GM18861 (cell line): Measurements from ENCODE around the gene PRICKLE2.
A peak's percentile ranks its signal among the peaks of the same experiment; 100 is the strongest.

Experiments used
- ATAC-seq: cut with Tn5 transposase; IDR thresholded peaks from one replicate; pipeline ENCODE4 v1.9.1; 2021; ENCODE audit not compliant: unreplicated experiment

The PRICKLE2 gene

DNA sequence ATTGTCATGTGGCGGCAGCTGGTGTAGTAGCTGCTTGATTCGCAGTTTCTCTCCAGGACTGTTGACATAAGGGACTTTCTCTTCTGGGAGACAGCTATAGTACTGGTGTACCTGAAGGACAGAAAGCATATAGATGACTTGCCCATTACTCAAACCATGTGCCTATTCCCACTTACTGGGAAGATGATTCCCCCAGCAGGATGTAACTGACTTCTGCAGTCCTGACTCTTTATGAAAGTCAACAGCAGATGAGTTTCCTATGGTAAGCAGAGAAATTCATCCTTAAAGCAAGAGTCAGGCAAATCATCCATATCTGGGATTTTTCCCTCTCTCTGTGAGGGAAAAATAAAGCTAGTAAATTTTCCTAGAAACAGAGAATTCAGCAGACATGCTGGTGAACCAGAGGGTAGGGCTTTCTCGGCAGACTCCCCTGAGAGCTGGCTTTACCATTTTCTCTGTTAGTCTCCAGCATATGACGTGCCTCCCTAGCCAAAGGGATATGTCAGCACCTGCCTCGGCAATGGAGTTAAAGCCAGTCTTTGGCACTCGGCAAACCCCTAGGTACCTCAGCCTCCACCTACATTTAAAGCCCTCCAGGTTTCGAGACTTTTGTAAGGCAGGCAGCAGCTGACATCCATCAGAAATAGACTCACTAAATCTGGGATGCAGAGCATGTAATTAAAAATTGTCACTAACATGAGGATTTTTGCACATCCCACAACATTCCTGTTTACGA, 62.1 kb downstream of the PRICKLE2 start:
- ATAC-seq: peak; percentile 12

- no peak for ATAC-seq
Observed at GRCh38 chr3:64161481-64161952, 63.7 kb downstream of the PRICKLE2 start.

- no peak for ATAC-seq
Observed at GRCh38 chr3:64160000-64160695, 65.1 kb downstream of the PRICKLE2 start.

DNA sequence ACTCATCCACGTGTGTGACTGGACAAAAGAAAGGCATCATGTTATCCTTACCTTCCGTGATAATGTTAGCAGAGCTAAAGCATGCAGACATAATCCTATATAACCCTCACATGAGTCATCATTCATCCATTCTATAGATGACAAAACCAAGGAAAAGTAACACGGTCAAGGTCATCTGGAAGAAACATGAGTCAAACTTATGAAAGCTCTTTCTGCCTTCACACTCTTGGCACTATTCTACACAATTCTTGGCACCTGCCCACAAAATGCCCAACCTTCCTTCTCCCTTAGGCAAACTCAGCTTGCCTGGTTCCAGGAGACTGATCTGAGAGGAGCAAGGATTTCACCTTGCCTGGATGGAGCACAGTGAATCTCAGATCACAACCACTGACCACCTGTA, 66.9 kb downstream of the PRICKLE2 start:
- no peak for ATAC-seq

DNA sequence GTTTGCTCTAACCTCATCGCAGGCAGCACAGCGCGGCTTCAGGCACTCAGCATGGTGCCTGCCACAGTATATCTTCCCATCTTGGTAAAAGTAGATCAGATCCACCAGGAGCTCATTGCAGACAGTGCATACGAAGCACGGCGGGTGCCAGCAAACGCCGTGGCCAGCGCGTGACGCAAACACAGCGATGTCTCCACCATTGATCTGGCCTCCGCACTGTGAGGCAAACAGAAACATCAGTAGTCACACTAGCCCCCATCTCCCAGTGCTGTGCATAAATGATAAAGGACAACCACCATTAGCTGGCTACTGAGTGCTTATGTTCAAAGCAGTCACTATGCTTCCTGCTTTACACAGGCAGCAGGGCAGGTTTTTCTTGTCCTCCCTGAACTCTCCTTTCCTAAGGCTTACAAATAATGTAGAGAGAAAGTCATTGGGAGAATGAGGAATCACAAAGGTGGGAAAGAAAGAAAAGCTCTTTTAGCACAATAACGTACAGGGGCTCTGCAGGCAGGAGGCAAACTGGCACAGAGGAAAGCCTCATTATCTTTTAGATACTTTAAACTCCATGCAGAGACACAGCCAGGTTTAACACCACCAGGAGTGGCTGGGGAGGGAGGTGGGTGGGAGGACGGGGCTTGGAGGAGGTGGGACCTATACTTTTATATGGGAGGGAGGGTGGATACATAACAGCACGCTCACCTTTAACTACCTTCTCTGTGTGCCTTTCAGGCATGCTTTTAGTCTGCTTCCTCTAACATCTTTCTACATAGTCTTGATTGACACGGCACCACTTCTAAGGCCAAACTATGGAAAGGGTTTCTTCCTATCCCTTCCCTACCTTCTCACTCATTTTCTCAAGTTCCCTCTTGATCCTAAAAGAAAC, 67.9 kb downstream of the PRICKLE2 start:
- ATAC-seq: no peak

GRCh38 chr3:64155328-64155727, 69.9 kb downstream of the PRICKLE2 start:
- ATAC-seq: no peak

GRCh38 chr3:64152676-64153466, 72.4 kb downstream of the PRICKLE2 start:
- ATAC-seq: no peak

- ATAC-seq: no peak
Observed at GRCh38 chr3:64152086-64152485, 73.2 kb downstream of the PRICKLE2 start.

GRCh38 chr3:64151342-64151871, 73.9 kb downstream of the PRICKLE2 start:
- ATAC-seq: no peak

DNA sequence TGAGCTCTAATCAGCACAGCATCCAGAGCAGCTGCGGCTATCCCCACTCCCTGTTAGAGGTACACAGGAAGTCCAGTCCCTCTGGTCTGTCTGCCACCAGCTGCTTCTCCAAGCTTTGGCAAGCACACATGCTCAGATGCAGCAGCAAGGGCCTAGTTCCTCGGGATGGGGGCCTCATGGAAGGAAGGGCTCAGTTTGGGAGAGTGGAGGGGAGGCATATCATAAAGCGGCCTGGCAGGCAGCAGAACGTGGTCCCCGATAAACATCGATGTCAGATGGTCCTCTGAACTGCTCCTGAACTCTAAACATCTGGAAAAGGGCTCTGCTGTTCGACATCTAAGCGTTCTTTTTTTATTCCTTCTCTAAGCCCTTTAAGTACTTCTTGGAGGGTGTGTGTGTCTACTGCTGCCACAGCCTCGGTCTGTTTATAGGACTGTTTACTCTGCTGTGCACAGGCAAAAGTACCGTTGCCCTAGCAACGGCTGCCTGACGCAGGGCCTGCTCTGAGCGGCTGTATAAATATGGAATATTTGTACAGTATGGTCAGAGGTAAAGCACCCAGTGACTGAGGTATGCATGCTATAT, 74.6 kb downstream of the PRICKLE2 start:
- no peak for ATAC-seq

DNA sequence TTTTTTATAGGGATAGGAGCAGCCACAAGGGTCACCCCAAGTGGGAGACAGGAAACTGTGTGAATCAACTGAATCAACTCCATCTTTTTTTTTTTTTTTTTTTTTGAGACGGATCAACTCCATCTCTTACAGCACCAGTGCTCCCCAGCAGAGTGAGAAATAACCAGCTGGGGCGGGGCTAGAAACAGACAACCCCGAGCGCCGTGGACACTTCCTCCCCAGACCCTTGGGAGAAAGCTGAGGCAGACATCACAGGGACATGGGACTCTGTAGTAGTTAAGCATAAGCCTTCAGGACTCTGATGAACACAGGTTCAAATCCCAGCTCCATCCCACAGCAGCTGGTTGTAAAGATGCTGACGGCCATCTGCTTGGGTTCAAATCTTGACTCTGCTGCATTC, 75.4 kb downstream of the PRICKLE2 start:
- no peak for ATAC-seq

- no peak for ATAC-seq
Observed at GRCh38 chr3:64148955-64149653, 76.2 kb downstream of the PRICKLE2 start.

DNA sequence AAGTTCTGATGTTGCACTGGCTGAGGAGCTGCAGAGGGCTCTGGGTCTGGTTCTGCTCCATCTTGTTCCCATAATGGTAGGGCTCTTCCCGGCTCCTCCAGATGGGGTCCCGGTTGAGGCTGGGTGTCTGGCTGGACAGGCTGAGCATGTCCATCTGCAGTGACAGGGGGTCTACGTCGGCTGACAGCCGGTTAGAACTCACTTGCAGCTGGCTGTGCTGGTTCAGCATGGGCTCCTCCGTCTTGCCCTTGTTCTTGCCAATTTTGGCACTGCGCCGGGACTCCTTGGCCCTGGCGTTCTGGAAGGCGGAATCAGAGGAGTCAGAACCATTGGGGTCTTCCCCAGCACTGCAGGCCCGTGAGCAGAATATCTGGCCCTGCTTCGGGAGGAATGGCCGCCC, 78.1 kb downstream of the PRICKLE2 start:
- ATAC-seq: no peak

GRCh38 chr3:64145438-64145837, 79.8 kb downstream of the PRICKLE2 start:
- ATAC-seq: no peak

DNA sequence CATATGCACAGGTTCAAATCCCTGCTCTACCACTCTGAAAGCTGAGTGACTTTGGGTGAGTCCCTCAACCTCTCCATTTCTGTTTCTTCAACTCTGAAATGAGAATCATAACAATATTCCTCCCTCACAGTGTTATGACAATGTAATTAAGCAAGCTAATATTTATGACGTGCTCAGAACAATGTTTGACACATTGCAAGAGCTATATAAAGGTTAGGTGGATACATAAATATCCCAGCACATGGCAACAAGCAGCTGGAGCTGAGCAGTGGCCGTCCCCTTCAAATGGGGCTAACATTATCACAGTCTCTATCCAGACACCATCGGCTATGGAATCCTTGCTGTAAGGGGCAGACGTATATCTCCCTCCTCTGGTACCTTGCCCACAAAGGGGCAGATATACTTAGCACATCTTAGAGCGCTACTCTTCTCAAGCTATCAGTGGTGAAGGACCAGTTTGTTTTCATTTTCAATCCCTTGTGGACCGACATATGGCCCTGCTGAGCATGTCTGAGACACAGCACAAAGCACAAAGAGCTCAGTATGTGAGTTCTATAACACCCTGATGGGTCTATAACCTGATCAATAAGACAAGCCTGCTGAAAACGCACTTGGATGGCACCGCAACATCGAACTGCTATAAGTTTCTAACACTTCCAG, 80.9 kb downstream of the PRICKLE2 start:
- no peak for ATAC-seq

DNA sequence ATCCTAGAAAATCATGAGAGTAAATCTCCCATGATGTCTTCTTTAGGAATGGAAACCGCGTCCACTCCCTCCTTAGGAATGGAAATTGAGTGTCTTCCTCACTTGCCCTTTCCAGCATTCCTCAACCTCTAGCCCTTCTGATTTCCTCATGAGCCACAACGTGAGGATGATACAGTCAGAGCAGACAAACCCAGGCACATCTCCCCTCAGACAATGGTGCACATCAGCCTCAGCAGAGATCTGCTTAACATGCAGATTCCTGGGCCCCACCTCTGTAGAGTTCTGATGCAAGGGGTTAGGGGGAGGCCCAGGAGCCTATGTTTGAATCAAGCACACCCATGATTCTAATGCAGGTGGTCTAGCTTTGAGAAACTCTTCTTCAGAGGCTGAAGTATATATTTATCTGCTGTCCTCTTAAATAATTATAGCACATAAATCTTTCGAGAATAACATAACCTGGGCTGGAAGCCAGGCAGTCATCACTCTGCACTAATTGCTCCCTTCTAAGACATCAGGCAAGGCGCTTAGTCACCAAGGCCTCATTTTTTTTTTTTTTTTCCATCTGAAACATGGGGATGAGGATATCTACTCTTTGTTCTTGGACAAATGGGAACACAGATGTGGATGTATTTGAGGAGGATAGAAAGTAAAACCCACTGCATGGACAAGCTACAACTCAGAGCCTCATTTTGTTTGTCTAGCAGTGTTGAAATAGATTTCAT, 81.7 kb downstream of the PRICKLE2 start:
- ATAC-seq: no peak

DNA sequence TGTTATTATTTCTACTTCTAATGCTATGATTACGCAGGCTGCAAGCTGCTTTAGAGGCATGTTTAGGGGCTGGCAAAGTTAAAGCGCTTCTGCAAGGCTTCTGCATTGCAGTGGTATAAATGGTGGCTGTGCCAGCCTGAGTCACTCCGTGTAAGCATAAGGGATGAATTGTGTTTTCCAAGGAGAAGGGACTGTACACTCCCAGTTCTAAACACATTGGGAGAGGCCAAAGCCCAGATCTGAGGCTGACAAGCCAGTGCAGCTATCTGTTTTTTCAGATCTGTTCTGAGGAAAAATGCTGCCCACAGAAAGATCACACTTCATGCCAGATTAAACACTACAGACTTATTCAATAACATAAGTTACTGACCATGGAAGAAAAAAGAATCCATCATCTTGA, 83.8 kb downstream of the PRICKLE2 start:
- no peak for ATAC-seq

GRCh38 chr3:64140651-64141050, 84.6 kb downstream of the PRICKLE2 start:
- no peak for ATAC-seq
